HG02852 (cell line): Measurements from ENCODE around the gene IL19.

ENCODE experiments used
- ATAC-seq: cut with Tn5 transposase; IDR thresholded peaks from one replicate; pipeline ENCODE4 v1.9.1; 2021; ENCODE audit warnings: mild to moderate bottlenecking, moderate library complexity; ENCODE audit not compliant: unreplicated experiment

Gene IL19

GRCh38 chr1:206885341-206886060 lies 114.9 kb downstream of the IL19 start:
- no peak for ATAC-seq

GRCh38 chr1:206886831-206887230 lies 116.3 kb downstream of the IL19 start:
- ATAC-seq = no peak

GRCh38 chr1:206887701-206888100 lies 117.1 kb downstream of the IL19 start:
- no peak for ATAC-seq

- ATAC-seq = no peak
Measured at GRCh38 chr1:206890125-206891060, 119.8 kb downstream of the IL19 start.

GRCh38 chr1:206891412-206891811 lies 120.8 kb downstream of the IL19 start:
- no peak for ATAC-seq
